Measurements from ENCODE around the gene CACNG5. TPM values are rescaled to one million over a fixed set of nuclear protein-coding genes. Genes with fewer than 3 reads are reported as not detected.
A peak's percentile ranks its signal among the peaks of the same experiment; 100 is the strongest.
"Not testable (repeated sequence)": the region's sequence is repeated elsewhere in the genome, so short reads cannot be mapped to it uniquely, and the experiment has no call there.

CACNG5 gene
- polyA plus RNA-seq, 1 experiment = not detected

GRCh38 chr17:66898536-66898935 is 63.6 kb downstream of the CACNG5 start:
- ChIA-PET POLR2A (interaction anchor here (0.5 kb wide), 1 partner anchor 1251 kb away, joined by 5 read pairs; no protein-coding TSS in a partner anchor), CTCF (interaction anchor here (1.1 kb wide), 1 partner anchor 170 kb away, joined by 3 read pairs; no protein-coding TSS in a partner anchor)
- peaks cover 27% of the 10 kb centered on the region for H3K27me3 ChIP-seq (ENCODE audit: control insufficient read depth, insufficient read depth, low read length)
- DNase-seq (ENCODE audit: low read depth, low spot score) = no peak
- no peak overlapping the region for H3K27ac ChIP-seq (ENCODE audit: low read depth, low read length)
- no peaks in the 10 kb centered on the region for H3K9me3 ChIP-seq (ENCODE audit: control insufficient read depth, insufficient read depth, low read length)
- no peak overlapping the region for H3K4me3 ChIP-seq (ENCODE audit: low read depth, low read length)
- TF ChIP-seq CTCF (IDR thresholded peaks at IDR 0.05; ENCODE audit: low read depth, low read length) = no peak

GRCh38 chr17:66900126-66901010 is 65.5 kb downstream of the CACNG5 start:
- TF ChIP-seq CTCF (IDR thresholded peaks at IDR 0.05; ENCODE audit: low read depth, low read length) = peak; percentile 37
- DNase-seq (ENCODE audit: low read depth, low spot score) = no peak
- Histone ChIP-seq H3K9me3 (ENCODE audit: control insufficient read depth, insufficient read depth, low read length) (no peaks in the 10 kb centered on the region; the same call in 1 of the 2 replicates), H3K27ac (ENCODE audit: low read depth, low read length) (no peak overlapping the region), H3K4me3 (ENCODE audit: low read depth, low read length) (no peak overlapping the region), H3K27me3 (ENCODE audit: control insufficient read depth, insufficient read depth, low read length) (peaks cover 15% of the 10 kb centered on the region)
- CTCF ChIA-PET = interaction anchor here (1.2 to 1.9 kb wide), 3 partner anchors 10 to 183 kb away, joined by 3 to 6 read pairs (median 5); no protein-coding TSS in a partner anchor
- POLR2A ChIA-PET = no interaction called here

- H3K4me3 ChIP-seq (ENCODE audit: low read depth, low read length); CTCF ChIA-PET; DNase-seq (ENCODE audit: low read depth, low spot score); POLR2A ChIA-PET; H3K9me3 ChIP-seq (ENCODE audit: control insufficient read depth, insufficient read depth, low read length); H3K27ac ChIP-seq (ENCODE audit: low read depth, low read length); H3K27me3 ChIP-seq (ENCODE audit: control insufficient read depth, insufficient read depth, low read length): not testable (repeated sequence)
These were observed 68.4 kb downstream of the CACNG5 start for GRCh38 chr17:66903296-66903695.

- no peaks in the 10 kb centered on the region; the same call in 1 of the 2 replicates for H3K9me3 ChIP-seq (ENCODE audit: control insufficient read depth, insufficient read depth, low read length)
- H3K27ac ChIP-seq (ENCODE audit: low read depth, low read length) = no peak overlapping the region
- no peaks in the 10 kb centered on the region for H3K27me3 ChIP-seq (ENCODE audit: control insufficient read depth, insufficient read depth, low read length)
- POLR2A ChIA-PET = no interaction called here
- no peak for TF ChIP-seq CTCF (IDR thresholded peaks at IDR 0.05; ENCODE audit: low read depth, low read length)
- CTCF ChIA-PET = no interaction called here
- H3K4me3 ChIP-seq (ENCODE audit: low read depth, low read length) = no peak overlapping the region
- no peak for DNase-seq (ENCODE audit: low read depth, low spot score)
These were observed 68.9 kb downstream of the CACNG5 start for GRCh38 chr17:66903781-66904180.

GRCh38 chr17:66904760-66905624 is 70.1 kb downstream of the CACNG5 start:
- CTCF ChIA-PET = interaction anchor here (0.5 to 1.3 kb wide), 5 partner anchors 113 to 1314 kb away, joined by 3 to 5 read pairs (median 3); no protein-coding TSS in a partner anchor
- TF ChIP-seq CTCF (IDR thresholded peaks at IDR 0.05; ENCODE audit: low read depth, low read length) = no peak
- Histone ChIP-seq H3K4me3 (ENCODE audit: low read depth, low read length) (no peak overlapping the region), H3K27ac (ENCODE audit: low read depth, low read length) (peak overlapping the region; percentile 31), H3K27me3 (ENCODE audit: control insufficient read depth, insufficient read depth, low read length) (peaks cover 3% of the 10 kb centered on the region), H3K9me3 (ENCODE audit: control insufficient read depth, insufficient read depth, low read length) (no peaks in the 10 kb centered on the region; the same call in 1 of the 2 replicates)
- DNase-seq (ENCODE audit: low read depth, low spot score) = no peak
- POLR2A ChIA-PET = interaction anchor here (0.5 to 0.8 kb wide), 4 partner anchors 38 to 266 kb away, joined by 3 read pairs; no protein-coding TSS in a partner anchor
